ENCODE results near the gene DOCK1. TPM values are rescaled to one million over a fixed set of nuclear protein-coding genes. Genes with fewer than 3 reads are reported as not detected.

DOCK1 gene
- total RNA-seq, 1 donor from 2014 or later = 57.8 TPM

- H3K4me3 Mint-ChIP-seq (ENCODE audit: unreplicated experiment) = no peak overlapping the region
- H3K36me3 Mint-ChIP-seq (ENCODE audit: low read depth) = peaks cover 10% of the 10 kb centered on the region
- no peak for TF ChIP-seq CTCF (IDR thresholded peaks at IDR 0.05)
- H3K4me1 Mint-ChIP-seq (ENCODE audit: low read depth) = peaks cover 48% of the 10 kb centered on the region
- no peak for DNase-seq (ENCODE audit: low spot score)
- no peaks in the 10 kb centered on the region for H3K27me3 Mint-ChIP-seq (ENCODE audit: low read depth)
- no peak overlapping the region for H3K27ac Mint-ChIP-seq (ENCODE audit: unreplicated experiment)
- H3K9me3 Mint-ChIP-seq (ENCODE audit: low read depth) = no peaks in the 10 kb centered on the region
Observed at GRCh38 chr10:126927799-126928198, 22.6 kb downstream of the DOCK1 start.

- no peak for DNase-seq (ENCODE audit: low spot score)
- H3K27me3 Mint-ChIP-seq (ENCODE audit: low read depth) = no peaks in the 10 kb centered on the region
- H3K36me3 Mint-ChIP-seq (ENCODE audit: low read depth) = peaks cover 10% of the 10 kb centered on the region
- peaks cover 53% of the 10 kb centered on the region for H3K4me1 Mint-ChIP-seq (ENCODE audit: low read depth)
- no peaks in the 10 kb centered on the region for H3K9me3 Mint-ChIP-seq (ENCODE audit: low read depth)
- H3K27ac Mint-ChIP-seq (ENCODE audit: unreplicated experiment) = no peak overlapping the region
- TF ChIP-seq CTCF (IDR thresholded peaks at IDR 0.05) = no peak
- H3K4me3 Mint-ChIP-seq (ENCODE audit: unreplicated experiment) = no peak overlapping the region
Observed at GRCh38 chr10:126928274-126928673, 23.0 kb downstream of the DOCK1 start.

GRCh38 chr10:126929391-126929790 lies 24.2 kb downstream of the DOCK1 start:
- H3K36me3 Mint-ChIP-seq (ENCODE audit: low read depth) = peaks cover 10% of the 10 kb centered on the region
- peaks cover 51% of the 10 kb centered on the region for H3K4me1 Mint-ChIP-seq (ENCODE audit: low read depth)
- no peaks in the 10 kb centered on the region for H3K27me3 Mint-ChIP-seq (ENCODE audit: low read depth)
- no peak for TF ChIP-seq CTCF (IDR thresholded peaks at IDR 0.05)
- DNase-seq (ENCODE audit: low spot score) = no peak
- no peak overlapping the region for H3K27ac Mint-ChIP-seq (ENCODE audit: unreplicated experiment)
- no peaks in the 10 kb centered on the region for H3K9me3 Mint-ChIP-seq (ENCODE audit: low read depth)
- no peak overlapping the region for H3K4me3 Mint-ChIP-seq (ENCODE audit: unreplicated experiment)

- no peaks in the 10 kb centered on the region for H3K9me3 Mint-ChIP-seq (ENCODE audit: low read depth)
- no peak for DNase-seq (ENCODE audit: low spot score)
- peaks cover 10% of the 10 kb centered on the region for H3K36me3 Mint-ChIP-seq (ENCODE audit: low read depth)
- H3K4me3 Mint-ChIP-seq (ENCODE audit: unreplicated experiment) = no peak overlapping the region
- TF ChIP-seq CTCF (IDR thresholded peaks at IDR 0.05) = no peak
- H3K27me3 Mint-ChIP-seq (ENCODE audit: low read depth) = no peaks in the 10 kb centered on the region
- peaks cover 48% of the 10 kb centered on the region for H3K4me1 Mint-ChIP-seq (ENCODE audit: low read depth)
- peak overlapping the region; percentile 78 for H3K27ac Mint-ChIP-seq (ENCODE audit: unreplicated experiment)
Observed at GRCh38 chr10:126930131-126930882, 25.1 kb downstream of the DOCK1 start.

GRCh38 chr10:126930883-126931503 lies 25.8 kb downstream of the DOCK1 start:
- Mint-ChIP-seq H3K27me3 (ENCODE audit: low read depth) (no peaks in the 10 kb centered on the region), H3K36me3 (ENCODE audit: low read depth) (peaks cover 10% of the 10 kb centered on the region), H3K4me1 (ENCODE audit: low read depth) (peaks cover 47% of the 10 kb centered on the region), H3K9me3 (ENCODE audit: low read depth) (no peaks in the 10 kb centered on the region), H3K4me3 (ENCODE audit: unreplicated experiment) (peak overlapping the region; percentile 59), H3K27ac (ENCODE audit: unreplicated experiment) (peak overlapping the region; percentile 78)
- DNase-seq (ENCODE audit: low spot score) = no peak
- peak; percentile 37 for TF ChIP-seq CTCF (IDR thresholded peaks at IDR 0.05)
